Bronchial epithelial cell (primary cell): ENCODE measurements around the gene ABCB11. TPM values are rescaled to one million over a fixed set of nuclear protein-coding genes. Genes with fewer than 3 reads are reported as not detected.

Source experiments
- DNase-seq: peaks from one replicate; pipeline ENCODE4 v3.0.0-alpha.2; 2010; ENCODE audit warnings: low read depth
- FAIRE-seq: peaks from 2 replicates; lab custom pipeline; 2011; peaks lifted over from hg19 to GRCh38; lab: Jason Lieb, UNC
- H3K27me3 ChIP-seq: 2 replicates; pipeline ENCODE4 v1.5.1; 2011; ENCODE audit warnings: low read length; ENCODE audit not compliant: control insufficient read depth, insufficient read depth
- H3K36me3 ChIP-seq: 2 replicates; pipeline ENCODE4 v1.5.1; 2011; ENCODE audit warnings: low read length; ENCODE audit not compliant: control insufficient read depth, insufficient read depth
- H3K4me3 ChIP-seq: 2 replicates; pipeline ENCODE4 v1.5.1; 2011; ENCODE audit warnings: mild to moderate bottlenecking, low read depth, low read length, control low read depth
- CTCF ChIP-seq: IDR thresholded peaks from 2 replicates; pipeline ENCODE4 v1.5.1; 2011; ENCODE audit warnings: mild to moderate bottlenecking, moderate library complexity, low read length, control low read depth, inconsistent platforms; ENCODE audit not compliant: insufficient read depth, severe bottlenecking
- total RNA-seq: library from RNA; depleted of rRNA; stranded (reverse); fragments of >200 nt; gene quantifications from 2 replicates; pipeline ENCODE4 v1.2.1, GENCODE V29; 2014

The ABCB11 gene
- total RNA-seq, 1 donor from 2014 or later: 0.26 TPM

- Histone ChIP-seq H3K36me3 (no peaks in the 10 kb centered on the region), H3K27me3 (no peaks in the 10 kb centered on the region), H3K4me3 (no peak overlapping the region)
- DNase-seq (peak; percentile 74), FAIRE-seq (no peak)
- no peak for TF ChIP-seq CTCF
These were observed 20.3 kb downstream of the ABCB11 start for GRCh38 chr2:169010633-169011460.

- DNase-seq (no peak), FAIRE-seq (no peak)
- Histone ChIP-seq H3K4me3 (no peak overlapping the region), H3K36me3 (no peaks in the 10 kb centered on the region), H3K27me3 (no peaks in the 10 kb centered on the region)
- no peak for TF ChIP-seq CTCF
These were observed 21.1 kb downstream of the ABCB11 start for GRCh38 chr2:169009865-169010579.

GRCh38 chr2:169007941-169008340 lies 23.2 kb downstream of the ABCB11 start:
- Histone ChIP-seq H3K36me3 (no peaks in the 10 kb centered on the region), H3K4me3 (no peak overlapping the region), H3K27me3 (no peaks in the 10 kb centered on the region)
- TF ChIP-seq CTCF: no peak
- DNase-seq (no peak), FAIRE-seq (no peak)

GRCh38 chr2:169007356-169007755 lies 23.8 kb downstream of the ABCB11 start:
- FAIRE-seq: no peak
- TF ChIP-seq CTCF: no peak
- Histone ChIP-seq H3K36me3 (no peaks in the 10 kb centered on the region), H3K4me3 (no peak overlapping the region), H3K27me3 (no peaks in the 10 kb centered on the region)
- DNase-seq: no peak

GRCh38 chr2:169006665-169007064 lies 24.5 kb downstream of the ABCB11 start:
- no peaks in the 10 kb centered on the region for H3K27me3 ChIP-seq
- FAIRE-seq: no peak
- TF ChIP-seq CTCF: no peak

More at GRCh38 chr2:169006665-169007064, 24.5 kb downstream of the ABCB11 start:
- DNase-seq: no peak
- H3K4me3 ChIP-seq: no peak overlapping the region
- H3K36me3 ChIP-seq: no peaks in the 10 kb centered on the region
